Measurements from ENCODE around the gene TNIK. TPM values are rescaled to one million over a fixed set of nuclear protein-coding genes. Genes with fewer than 3 reads are reported as not detected.
"Not testable (repeated sequence)": the region's sequence is repeated elsewhere in the genome, so short reads cannot be mapped to it uniquely, and the experiment has no call there.

TNIK gene
- total RNA-seq, 1 experiment from 2014 or later, result 0.03 TPM

- no peak for DNase-seq (ENCODE audit: low spot score)
- in situ Hi-C loops (cut with HindIII; ENCODE audit: low sequenced_read_pairs), result no loop called here
These were observed 64.2 kb downstream of the TNIK start for GRCh38 chr3:171396048-171396447.

DNA sequence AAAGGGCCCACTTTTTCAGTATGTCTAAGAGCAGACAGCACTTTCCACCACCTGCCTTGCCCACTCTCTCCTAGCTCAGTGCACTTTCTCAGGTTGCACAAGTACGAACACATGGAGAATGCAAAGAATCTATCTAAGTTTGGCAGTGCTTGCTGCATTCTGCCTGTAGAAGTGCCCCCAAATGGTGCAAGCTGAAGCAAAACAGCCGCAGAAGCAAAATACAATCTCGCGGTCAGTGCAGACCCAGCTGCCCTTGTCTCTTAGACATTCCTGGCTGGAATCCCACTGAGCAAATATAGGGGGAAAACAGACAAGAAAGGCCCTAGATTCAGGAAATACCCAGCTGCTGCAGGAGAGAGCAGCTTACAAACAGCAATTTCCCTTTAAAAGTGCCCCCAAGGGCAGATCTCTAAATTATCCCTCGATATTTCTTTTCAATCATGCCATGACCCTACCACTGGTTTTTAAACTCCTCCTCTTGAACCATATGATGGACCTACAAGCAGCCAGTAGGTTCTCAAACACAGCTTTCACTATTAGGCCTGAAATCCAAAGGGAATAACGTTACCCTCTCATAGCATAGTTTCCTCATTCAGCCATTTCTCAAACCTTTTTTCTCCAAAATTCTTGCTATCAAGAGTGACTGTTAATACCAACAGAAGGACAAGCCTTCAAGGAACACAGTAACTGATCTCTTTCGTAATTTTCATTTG is 67.0 kb downstream of the TNIK start:
- in situ Hi-C loops (cut with HindIII; ENCODE audit: low sequenced_read_pairs), result no loop called here
- no peak for DNase-seq (ENCODE audit: low spot score)

DNA sequence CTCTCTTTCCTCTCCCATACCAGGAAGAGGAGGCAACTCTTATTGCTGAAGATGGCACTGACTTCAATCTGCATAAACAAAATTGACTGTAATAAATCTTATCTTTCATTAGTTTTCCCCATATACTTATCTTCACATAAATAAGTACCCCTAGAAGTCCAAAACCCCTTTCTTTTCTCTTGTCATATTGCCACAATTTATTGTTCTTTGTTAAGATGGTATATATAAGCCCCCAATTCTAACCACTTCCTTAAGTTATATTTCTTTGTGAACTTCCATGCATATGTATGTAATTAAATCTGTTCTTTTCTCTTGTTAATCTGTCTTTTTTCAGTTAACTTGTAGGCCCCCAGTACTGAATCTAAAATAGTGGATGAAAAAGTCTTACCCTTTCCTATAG is 68.8 kb downstream of the TNIK start:
- in situ Hi-C loops (cut with HindIII; ENCODE audit: low sequenced_read_pairs), result no loop called here

DNA sequence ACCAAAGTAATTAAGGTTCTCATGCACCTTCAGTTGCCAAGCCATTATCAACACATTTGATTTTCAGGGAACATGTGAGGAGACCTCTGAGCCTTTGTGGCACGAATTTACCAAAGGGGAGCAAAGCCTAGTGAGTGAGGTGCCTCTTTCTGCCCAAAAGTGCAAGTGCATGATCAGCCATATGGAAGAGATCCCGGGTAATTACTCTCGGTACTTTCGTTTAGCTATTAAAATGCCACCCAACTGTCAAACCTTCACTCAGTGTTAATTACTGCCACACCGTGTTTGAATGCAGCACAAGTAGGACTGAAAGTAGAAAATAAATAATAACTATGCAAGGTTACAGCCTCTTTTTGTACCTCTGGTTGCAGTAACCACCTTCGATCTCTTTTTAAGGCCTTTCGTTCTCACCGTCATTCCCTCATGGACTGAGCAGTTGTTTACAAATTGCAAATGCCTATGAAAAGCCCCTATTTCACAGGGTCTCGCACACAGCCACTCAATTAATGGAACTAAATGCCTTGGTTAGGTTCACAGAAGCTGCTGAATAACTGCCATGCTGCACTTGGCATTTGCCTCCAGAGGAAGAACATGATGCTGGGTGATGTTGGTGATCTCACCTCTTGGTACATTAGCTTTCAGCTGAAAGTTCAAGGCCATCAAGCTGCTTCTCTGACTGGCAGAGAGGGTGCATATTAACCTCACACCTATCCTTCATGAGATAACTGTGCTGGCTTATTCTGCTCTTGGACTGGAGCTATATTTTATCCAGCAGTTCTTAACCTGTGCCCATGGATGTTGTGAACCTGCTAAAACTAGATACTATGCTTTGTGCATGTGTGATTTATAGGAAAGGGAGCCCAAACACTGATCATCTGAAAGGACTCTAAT is 69.9 kb downstream of the TNIK start:
- in situ Hi-C loops (cut with HindIII; ENCODE audit: low sequenced_read_pairs), result no loop called here
- DNase-seq (ENCODE audit: low spot score), result no peak

More for the DNA sequence above, 68.8 kb downstream of the TNIK start:
- no peak for DNase-seq (ENCODE audit: low spot score)

- DNase-seq (ENCODE audit: low spot score), result no peak
- in situ Hi-C loops (cut with HindIII; ENCODE audit: low sequenced_read_pairs), result no loop called here
These were observed 70.7 kb downstream of the TNIK start for GRCh38 chr3:171389491-171389890.

- in situ Hi-C loops (cut with HindIII; ENCODE audit: low sequenced_read_pairs), result no loop called here
- DNase-seq (ENCODE audit: low spot score), result no peak
These were observed 71.7 kb downstream of the TNIK start for GRCh38 chr3:171388527-171388926.

- in situ Hi-C loops (cut with HindIII; ENCODE audit: low sequenced_read_pairs), result no loop called here
- DNase-seq (ENCODE audit: low spot score), result no peak
These were observed 73.1 kb downstream of the TNIK start for GRCh38 chr3:171387062-171387461.

GRCh38 chr3:171385086-171385485 is 75.1 kb downstream of the TNIK start:
- no peak for DNase-seq (ENCODE audit: low spot score)
- in situ Hi-C loops (cut with HindIII; ENCODE audit: low sequenced_read_pairs), result no loop called here

- in situ Hi-C loops (cut with HindIII; ENCODE audit: low sequenced_read_pairs), result no loop called here
- no peak for DNase-seq (ENCODE audit: low spot score)
These were observed 75.9 kb downstream of the TNIK start for GRCh38 chr3:171384101-171384891.

DNA sequence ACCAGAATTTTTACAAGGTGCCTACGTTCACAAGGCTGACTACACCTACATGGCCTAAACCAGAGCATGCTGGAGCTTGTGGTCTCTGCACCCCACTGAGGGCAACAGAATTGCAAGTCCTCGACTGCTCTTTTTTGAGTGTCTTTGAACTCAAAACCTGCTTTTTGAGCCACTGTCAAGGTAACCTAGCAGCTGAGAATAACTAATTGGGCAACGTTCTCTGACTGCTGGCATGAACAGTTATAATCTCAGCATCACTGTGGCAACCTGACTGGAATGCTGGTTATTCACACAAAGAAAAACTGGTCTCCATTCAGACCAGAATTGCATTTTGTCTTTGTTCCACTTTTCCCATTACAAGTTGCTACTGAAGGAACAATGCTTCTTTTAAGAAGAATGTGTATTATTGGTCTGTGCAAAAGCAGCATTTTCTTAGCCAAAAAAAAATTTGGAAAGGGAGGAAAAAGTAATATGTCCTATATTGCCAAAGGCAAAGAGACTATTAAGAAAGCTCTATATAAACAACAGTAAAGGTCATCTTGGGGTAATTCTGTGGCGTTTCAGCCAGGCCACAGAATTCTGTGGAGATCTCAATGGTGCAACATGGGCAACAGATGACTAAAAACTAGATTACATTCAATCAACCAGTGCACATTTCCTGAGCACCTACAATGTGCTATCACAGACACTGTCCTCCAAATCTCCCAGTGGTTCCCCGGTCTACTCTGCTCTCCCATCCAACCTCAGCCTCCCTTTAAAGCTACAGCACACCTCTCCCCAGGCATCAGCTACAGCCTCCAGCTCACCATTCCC is 76.8 kb downstream of the TNIK start:
- peak; percentile 19 for DNase-seq (ENCODE audit: low spot score)
- in situ Hi-C loops (cut with HindIII; ENCODE audit: low sequenced_read_pairs), result no loop called here

DNA sequence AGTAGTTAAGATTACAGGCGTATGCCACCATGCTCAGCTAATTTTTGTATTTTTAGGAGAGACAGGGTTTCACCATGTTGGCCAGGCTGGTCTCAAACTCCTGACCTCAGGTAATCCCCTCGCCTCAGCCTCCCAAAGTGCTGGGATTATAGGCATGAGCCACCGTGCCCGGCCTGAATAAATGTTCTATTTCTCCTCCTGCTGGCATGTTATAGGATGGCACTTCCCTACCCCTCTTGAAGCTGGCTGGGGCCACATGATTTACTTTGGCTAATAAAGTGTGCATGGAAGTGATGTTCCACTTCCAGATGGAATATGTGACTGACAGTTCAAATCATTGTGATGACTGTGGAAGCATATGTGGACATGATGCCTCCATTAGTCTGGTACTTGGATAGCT is 77.9 kb downstream of the TNIK start:
- DNase-seq (ENCODE audit: low spot score); in situ Hi-C loops (cut with HindIII; ENCODE audit: low sequenced_read_pairs): not testable (repeated sequence)

DNA sequence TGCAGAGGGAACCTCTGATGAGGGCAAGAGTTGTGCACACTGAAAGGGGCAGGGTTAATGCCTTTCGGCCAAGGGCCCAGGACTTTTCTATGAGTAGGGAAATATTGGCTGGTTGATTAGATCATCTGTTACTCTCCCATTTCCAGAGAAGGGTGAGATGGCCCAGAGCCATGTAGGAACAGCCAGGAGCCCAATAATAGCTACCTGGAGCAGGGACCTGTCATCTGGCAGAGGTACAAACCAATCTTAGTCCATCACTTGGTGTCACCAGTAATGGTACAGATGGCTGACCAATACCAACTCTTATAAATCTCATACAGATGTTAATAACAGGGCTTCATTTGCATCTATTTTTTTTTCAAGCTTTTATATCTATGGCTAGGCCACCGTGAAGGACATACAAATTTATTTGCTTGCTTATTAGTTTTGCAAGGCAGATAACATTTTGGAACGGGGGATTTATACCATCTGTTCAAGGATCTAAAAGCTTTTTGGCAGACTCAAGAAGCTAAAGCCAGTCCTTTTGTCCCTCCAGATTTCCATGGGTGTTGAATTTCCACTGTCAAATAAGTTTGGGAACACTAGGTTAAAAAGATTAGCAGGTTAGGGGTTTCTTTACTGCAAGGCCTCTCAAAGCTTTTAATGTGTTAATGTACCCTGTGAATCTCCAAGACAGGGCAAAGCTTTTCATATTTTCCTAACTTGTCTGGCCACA is 79.3 kb downstream of the TNIK start:
- DNase-seq (ENCODE audit: low spot score), result peak; percentile 80
- in situ Hi-C loops (cut with HindIII; ENCODE audit: low sequenced_read_pairs), result no loop called here

GRCh38 chr3:171379961-171380483 is 80.2 kb downstream of the TNIK start:
- in situ Hi-C loops (cut with HindIII; ENCODE audit: low sequenced_read_pairs), result no loop called here
- DNase-seq (ENCODE audit: low spot score), result no peak

GRCh38 chr3:171379281-171379680 is 80.9 kb downstream of the TNIK start:
- DNase-seq (ENCODE audit: low spot score), result peak; percentile 10
- in situ Hi-C loops (cut with HindIII; ENCODE audit: low sequenced_read_pairs), result no loop called here

- in situ Hi-C loops (cut with HindIII; ENCODE audit: low sequenced_read_pairs), result no loop called here
- no peak for DNase-seq (ENCODE audit: low spot score)
These were observed 81.6 kb downstream of the TNIK start for GRCh38 chr3:171378586-171378985.

GRCh38 chr3:171377859-171378258 is 82.3 kb downstream of the TNIK start:
- in situ Hi-C loops (cut with HindIII; ENCODE audit: low sequenced_read_pairs), result no loop called here
- no peak for DNase-seq (ENCODE audit: low spot score)

GRCh38 chr3:171376596-171376947 is 83.6 kb downstream of the TNIK start:
- DNase-seq (ENCODE audit: low spot score), result no peak
- in situ Hi-C loops (cut with HindIII; ENCODE audit: low sequenced_read_pairs), result no loop called here

Measured in G401 (cell line).